GM12873 (cell line): ENCODE results near the gene SLC39A11.

Experiments used
- TF ChIP-seq, protein P1 (sequence below): IDR thresholded peaks from 2 replicates; pipeline ENCODE4 v1.5.1; 2012; ENCODE audit warnings: low read depth, mild to moderate bottlenecking, moderate library complexity, low read length, control low read depth; ENCODE audit not compliant: insufficient read depth; ENCODE audit errors: missing control alignments

Gene SLC39A11

DNA sequence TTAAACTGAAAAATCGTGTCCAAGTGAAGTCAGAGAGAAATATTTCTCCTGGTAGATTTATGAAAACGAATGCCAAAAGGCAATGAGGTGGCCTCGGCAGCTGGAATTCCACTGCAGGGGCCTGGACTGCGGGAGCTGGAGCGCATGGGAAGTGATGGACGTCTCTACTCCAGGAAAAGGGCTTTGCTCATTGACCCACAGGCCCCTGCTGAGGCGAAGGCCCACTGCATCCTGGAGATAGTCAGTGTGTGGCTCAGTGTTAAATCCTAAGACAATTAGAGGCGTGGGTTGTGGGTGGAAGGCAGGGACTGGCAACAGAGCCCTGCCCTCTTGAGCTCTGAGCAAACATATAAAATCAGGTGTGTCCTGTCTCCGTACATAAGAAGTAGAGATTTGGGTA, 191.4 kb downstream of the SLC39A11 start:
- TF ChIP-seq, protein P1, sequence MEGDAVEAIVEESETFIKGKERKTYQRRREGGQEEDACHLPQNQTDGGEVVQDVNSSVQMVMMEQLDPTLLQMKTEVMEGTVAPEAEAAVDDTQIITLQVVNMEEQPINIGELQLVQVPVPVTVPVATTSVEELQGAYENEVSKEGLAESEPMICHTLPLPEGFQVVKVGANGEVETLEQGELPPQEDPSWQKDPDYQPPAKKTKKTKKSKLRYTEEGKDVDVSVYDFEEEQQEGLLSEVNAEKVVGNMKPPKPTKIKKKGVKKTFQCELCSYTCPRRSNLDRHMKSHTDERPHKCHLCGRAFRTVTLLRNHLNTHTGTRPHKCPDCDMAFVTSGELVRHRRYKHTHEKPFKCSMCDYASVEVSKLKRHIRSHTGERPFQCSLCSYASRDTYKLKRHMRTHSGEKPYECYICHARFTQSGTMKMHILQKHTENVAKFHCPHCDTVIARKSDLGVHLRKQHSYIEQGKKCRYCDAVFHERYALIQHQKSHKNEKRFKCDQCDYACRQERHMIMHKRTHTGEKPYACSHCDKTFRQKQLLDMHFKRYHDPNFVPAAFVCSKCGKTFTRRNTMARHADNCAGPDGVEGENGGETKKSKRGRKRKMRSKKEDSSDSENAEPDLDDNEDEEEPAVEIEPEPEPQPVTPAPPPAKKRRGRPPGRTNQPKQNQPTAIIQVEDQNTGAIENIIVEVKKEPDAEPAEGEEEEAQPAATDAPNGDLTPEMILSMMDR = no peak

DNA sequence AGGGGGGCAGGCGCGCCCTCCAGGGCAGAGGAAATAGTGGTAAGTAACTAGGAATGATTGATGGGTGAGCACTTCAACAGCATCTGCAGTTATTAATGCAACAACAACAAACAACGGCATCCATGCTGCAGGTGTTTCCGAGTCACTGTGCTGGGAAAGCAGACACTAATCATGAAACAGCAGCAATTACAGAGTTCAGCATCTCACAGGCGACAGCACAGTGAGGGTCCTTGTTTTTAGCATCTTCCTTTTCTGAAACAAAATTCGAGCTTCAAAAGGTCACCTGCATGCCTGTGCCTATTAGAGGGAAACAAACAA, 191.9 kb downstream of the SLC39A11 start:
- TF ChIP-seq, protein P1 = no peak

DNA sequence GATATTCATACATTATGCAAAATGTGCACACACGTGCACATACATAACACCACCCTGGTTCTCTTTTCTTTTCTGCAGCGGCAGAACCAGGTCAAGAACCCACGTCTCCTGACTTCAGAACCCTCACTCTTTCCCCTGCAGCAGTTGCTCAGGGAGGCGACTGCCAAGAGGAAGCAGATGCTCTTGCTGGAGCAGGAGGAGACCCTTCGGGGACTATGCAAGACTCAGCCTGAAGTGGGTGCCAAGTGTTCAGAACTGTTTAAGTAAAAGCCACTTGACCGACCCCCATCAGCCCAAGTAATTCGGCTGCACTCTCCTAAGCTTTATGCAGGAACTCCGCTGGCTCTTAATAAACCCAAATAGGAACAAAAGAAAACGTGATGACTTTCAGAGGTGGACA, 193.8 kb downstream of the SLC39A11 start:
- TF ChIP-seq, protein P1 = no peak

DNA sequence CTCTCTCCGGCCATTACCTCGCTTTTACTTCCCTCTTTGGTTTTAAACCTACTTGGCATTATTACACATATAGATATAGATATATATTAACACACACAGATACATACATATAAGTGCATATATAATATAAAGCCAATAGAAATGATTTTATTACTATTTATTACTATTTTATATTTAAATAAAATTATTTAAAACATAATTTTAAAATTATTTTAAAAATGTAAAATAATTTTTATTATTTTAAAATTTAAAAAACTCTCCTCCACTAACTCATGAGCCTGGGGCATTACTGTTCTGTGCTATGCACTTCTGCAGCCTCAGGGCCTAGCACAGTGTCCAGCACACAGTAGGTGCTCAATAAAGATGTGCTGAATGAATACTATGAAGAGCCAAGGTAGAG, 200.9 kb downstream of the SLC39A11 start:
- TF ChIP-seq, protein P1 = no peak

DNA sequence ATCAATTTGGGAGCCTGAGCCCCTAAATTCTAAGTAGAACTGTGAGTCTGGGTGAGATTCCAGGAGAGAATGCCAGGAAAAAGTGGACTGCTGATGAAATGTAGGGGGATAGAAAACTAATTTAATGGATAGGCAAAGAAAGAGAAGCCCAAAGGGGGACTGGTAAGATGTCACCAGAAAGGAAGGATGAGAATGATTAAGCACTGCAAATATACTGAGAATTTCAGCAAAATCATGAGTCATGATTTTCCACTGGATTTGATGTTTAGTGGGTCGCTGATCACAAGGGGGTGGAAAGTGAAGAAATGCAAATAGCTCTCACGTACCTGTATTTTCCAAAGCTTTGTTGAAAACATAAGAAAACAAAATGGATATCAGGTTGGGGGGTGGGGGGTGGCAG, 201.8 kb downstream of the SLC39A11 start:
- TF ChIP-seq, protein P1 = no peak

DNA sequence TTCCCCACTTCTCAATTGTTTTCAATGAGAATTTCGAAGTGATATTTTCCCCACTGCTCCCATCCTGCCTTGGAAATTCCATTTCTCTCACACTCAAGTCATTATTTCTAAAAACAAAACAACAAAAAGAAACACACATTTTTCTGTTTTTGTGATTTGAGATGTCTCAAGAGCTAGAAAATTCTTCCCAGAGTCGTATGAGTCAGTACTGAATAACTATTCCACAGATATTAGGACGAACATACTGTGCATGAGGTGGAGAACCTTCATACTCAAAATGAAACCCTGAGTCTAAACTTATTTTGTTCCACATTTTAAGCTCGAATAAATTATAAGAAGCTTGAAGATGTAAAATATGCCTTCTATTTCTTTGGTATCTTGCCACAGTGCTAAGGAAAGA, 204.6 kb downstream of the SLC39A11 start:
- TF ChIP-seq, protein P1 = no peak

DNA sequence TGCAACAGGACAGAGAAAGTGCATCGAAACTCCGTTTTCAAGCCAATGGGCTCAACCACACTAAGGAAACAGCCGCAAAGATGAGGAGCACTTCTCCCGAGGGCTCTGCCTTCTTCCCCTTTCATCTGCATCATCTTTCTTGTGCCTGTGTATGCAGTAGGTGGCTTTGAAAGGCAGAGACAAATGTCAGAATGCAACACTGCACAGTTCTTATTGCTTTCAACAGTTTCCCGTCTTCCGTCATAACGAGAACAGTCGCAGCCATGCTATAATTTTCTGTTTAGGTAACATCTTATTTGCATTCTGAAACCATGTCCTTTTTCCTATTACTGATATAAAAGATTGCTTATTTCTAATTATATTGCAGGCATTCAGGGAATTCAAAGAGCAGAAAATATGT, 205.2 kb downstream of the SLC39A11 start:
- TF ChIP-seq, protein P1 = no peak

DNA sequence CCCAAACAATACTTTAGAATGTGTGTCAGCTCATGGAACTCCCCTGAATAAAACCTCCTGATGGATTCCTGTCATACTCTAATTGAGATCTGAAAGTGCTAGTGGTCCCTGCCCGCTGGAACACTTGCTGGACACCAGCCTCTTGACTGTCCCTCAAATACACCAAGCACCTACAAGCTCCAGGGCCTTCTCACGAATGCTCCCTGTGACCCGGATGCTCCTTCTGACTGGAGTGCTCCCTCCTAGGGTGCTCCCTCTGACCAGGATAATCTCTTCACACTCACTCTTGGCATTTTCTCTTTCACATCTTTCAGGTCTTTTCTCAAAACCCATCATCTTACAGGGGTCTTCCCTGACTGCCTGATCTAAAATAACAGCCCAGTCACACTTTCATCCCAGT, 205.9 kb downstream of the SLC39A11 start:
- TF ChIP-seq, protein P1 = no peak
